Measurements from ENCODE around the gene C5.

DNA sequence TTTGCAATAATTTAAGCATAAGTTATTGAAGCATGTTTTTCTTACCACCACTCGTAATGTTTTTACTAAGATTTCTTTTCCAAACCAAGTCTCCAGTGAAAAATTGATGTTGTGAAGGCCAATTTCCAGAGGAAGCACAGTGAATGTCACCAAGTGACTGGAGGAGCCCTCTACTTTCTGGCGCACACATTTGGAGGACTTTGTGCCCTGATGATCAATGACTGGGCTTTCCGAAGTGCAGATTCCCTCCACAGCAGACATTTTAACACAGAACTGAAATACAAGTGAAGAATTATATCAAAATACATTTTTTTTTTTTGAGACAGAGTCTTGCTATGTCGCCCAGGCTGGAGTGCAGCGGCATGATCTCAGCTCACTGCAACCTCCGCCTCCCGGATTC is 52.6 kb downstream of the C5 start:
- TF ChIP-seq POLR2A (IDR thresholded peaks at IDR 0.05) (no peak), EP300 (IDR thresholded peaks at IDR 0.05) (no peak)
- TF ChIP-seq, protein P1, sequence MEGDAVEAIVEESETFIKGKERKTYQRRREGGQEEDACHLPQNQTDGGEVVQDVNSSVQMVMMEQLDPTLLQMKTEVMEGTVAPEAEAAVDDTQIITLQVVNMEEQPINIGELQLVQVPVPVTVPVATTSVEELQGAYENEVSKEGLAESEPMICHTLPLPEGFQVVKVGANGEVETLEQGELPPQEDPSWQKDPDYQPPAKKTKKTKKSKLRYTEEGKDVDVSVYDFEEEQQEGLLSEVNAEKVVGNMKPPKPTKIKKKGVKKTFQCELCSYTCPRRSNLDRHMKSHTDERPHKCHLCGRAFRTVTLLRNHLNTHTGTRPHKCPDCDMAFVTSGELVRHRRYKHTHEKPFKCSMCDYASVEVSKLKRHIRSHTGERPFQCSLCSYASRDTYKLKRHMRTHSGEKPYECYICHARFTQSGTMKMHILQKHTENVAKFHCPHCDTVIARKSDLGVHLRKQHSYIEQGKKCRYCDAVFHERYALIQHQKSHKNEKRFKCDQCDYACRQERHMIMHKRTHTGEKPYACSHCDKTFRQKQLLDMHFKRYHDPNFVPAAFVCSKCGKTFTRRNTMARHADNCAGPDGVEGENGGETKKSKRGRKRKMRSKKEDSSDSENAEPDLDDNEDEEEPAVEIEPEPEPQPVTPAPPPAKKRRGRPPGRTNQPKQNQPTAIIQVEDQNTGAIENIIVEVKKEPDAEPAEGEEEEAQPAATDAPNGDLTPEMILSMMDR (IDR thresholded peaks at IDR 0.05): no peak
